AG09309 (cell line): Measurements from ENCODE around the gene RAI1.

ENCODE experiments used
- DNase-seq: peaks from one replicate; pipeline ENCODE4 v3.0.0-alpha.2; 2010; ENCODE audit warnings: low read depth
- H3K4me3 ChIP-seq: 2 replicates; pipeline ENCODE4 v1.5.1; 2011; ENCODE audit warnings: mild to moderate bottlenecking, low read depth, low read length, moderate library complexity; ENCODE audit not compliant: control insufficient read depth
- CTCF ChIP-seq: IDR thresholded peaks from 2 replicates; pipeline ENCODE4 v1.5.1; 2011; ENCODE audit warnings: mild to moderate bottlenecking, low read depth, low read length, inconsistent platforms; ENCODE audit not compliant: insufficient read depth, control insufficient read depth; ENCODE audit errors: missing control alignments

Gene RAI1

GRCh38 chr17:17666111-17666714 lies 15.0 kb upstream of the RAI1 start:
- no peak for DNase-seq
- H3K4me3 ChIP-seq = no peak overlapping the region
- TF ChIP-seq CTCF = no peak

GRCh38 chr17:17667231-17667630 lies 14.0 kb upstream of the RAI1 start:
- no peak for TF ChIP-seq CTCF
- no peak overlapping the region for H3K4me3 ChIP-seq
- DNase-seq = no peak

GRCh38 chr17:17667947-17668346 lies 13.3 kb upstream of the RAI1 start:
- TF ChIP-seq CTCF = no peak
- DNase-seq = no peak

GRCh38 chr17:17668358-17668757 lies 12.9 kb upstream of the RAI1 start:
- H3K4me3 ChIP-seq = no peak overlapping the region
- DNase-seq = no peak
- TF ChIP-seq CTCF = no peak

More at GRCh38 chr17:17667947-17668346, 13.3 kb upstream of the RAI1 start:
- H3K4me3 ChIP-seq = no peak overlapping the region

- no peak for TF ChIP-seq CTCF
- H3K4me3 ChIP-seq = no peak overlapping the region
- no peak for DNase-seq
Observed at GRCh38 chr17:17668775-17669579, 12.3 kb upstream of the RAI1 start.

GRCh38 chr17:17669580-17670235 lies 11.6 kb upstream of the RAI1 start:
- TF ChIP-seq CTCF = no peak
- H3K4me3 ChIP-seq = no peak overlapping the region
- no peak for DNase-seq
